GM12891 (cell line): ENCODE measurements around the gene TLR2.
"Not testable (repeated sequence)": the region's sequence is repeated elsewhere in the genome, so short reads cannot be mapped to it uniquely, and the experiment has no call there.

Experiments used
- PAX5 ChIP-seq: IDR thresholded peaks from 2 replicates; pipeline ENCODE4 v1.6.1; 2011; ENCODE audit warnings: low read length, moderate library complexity, mild to moderate bottlenecking; ENCODE audit not compliant: insufficient read depth, severe bottlenecking
- POLR2A ChIP-seq: IDR thresholded peaks from 2 replicates; pipeline ENCODE4 v1.6.1; 2011; ENCODE audit warnings: low read depth, low read length, control low read depth

DNA sequence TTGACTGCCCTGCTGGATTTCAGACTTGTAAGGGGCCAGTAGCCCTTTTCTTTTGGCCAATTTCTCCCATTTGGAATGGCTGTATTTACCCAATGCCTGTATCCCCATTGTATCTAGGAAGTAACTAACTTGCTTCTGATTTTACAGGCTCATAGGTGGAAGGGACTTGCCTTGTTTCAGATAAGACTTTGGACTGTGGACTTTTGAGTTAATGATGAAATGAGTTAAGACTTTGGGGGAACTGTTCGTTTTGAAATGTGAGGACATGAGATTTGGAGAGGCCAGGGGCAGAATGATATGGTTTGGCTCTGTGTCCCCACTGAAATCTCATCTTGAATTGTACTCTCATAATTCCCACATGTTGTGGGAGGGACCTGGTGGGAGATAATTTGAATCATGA lies 17.6 kb upstream of the TLR2 start:
- TF ChIP-seq POLR2A, PAX5: not testable (repeated sequence)
